K562 (cell line): ENCODE measurements around the gene TKTL2. TPM values are rescaled to one million over a fixed set of nuclear protein-coding genes. Genes with fewer than 3 reads are reported as not detected.

Experiments used
- ATAC-seq: fragments of 200-7000 bp; cut with Tn5 transposase; 3 replicates; pipeline ENCODE4 v1.9.1; 2020; ENCODE audit warnings: moderate library complexity
- BruUV-seq: library from RNA; stranded (reverse); fragments of 400-500 nt; replicated peaks from 2 replicates; lab custom pipeline; 2021; lab: Mats Ljungman, UMichigan
- CTCF ChIA-PET: fragments of 300-600 bp; formaldehyde crosslinking; extraction: SDS; loops from one replicate; lab custom pipeline; 2021; ENCODE audit warnings: low intra/inter-chr PET ratio; lab: Yijun Ruan, JAX
- POLR2A ChIA-PET: fragments of 300-600, 350-650 bp; sonication (Branson Sonifier 250); formaldehyde crosslinking; extraction: SDS; loops from one replicate; lab custom pipeline; 2021; ENCODE audit warnings: antibody characterized with exemption, inconsistent platforms; lab: Yijun Ruan, JAX
- DNase-seq, 4 experiments: peaks; one replicate each; pipeline versions ENCODE4 v3.0.0 to v3.0.0-alpha.2; 2011 to 2018; ENCODE audit warnings: low spot score in 3 of 4, mixed read lengths in 3 of 4; ENCODE audit errors: extremely low read depth in 1 of 4
- FAIRE-seq: peaks from 2 replicates; lab custom pipeline; 2011; peaks lifted over from hg19 to GRCh38; lab: Jason Lieb, UNC
- H2AFZ ChIP-seq: 2 replicates; pipeline ENCODE4 v1.6.0; 2011; ENCODE audit warnings: low read depth, low read length, control low read depth, inconsistent platforms
- H3K27ac ChIP-seq: fragments of 200-600 bp; 3 replicates; pipeline ENCODE4 v1.8.0; 2011; ENCODE audit warnings: low read depth, mild to moderate bottlenecking, control low read depth, inconsistent platforms, low read length, moderate library complexity, mixed read lengths; ENCODE audit errors: extremely low read depth
- H3K27me3 ChIP-seq, 2 experiments: fragments of 300-600 bp in 1 of 2; 2 replicates in 1 of 2; 3 replicates in 1 of 2; pipeline versions ENCODE4 v1.6.0 to v1.8.0; 2011; ENCODE audit warnings: inconsistent platforms in 2 of 2, low read length in 2 of 2, mild to moderate bottlenecking in 1 of 2, mixed read lengths in 1 of 2, moderate library complexity in 1 of 2; ENCODE audit not compliant: control insufficient read depth in 2 of 2, insufficient read depth in 2 of 2
- H3K36me3 ChIP-seq: fragments of 300-600 bp; 3 replicates; pipeline ENCODE4 v1.8.0; 2011; ENCODE audit warnings: mild to moderate bottlenecking, low read length, inconsistent platforms; ENCODE audit not compliant: control insufficient read depth, insufficient read depth
- H3K4me1 ChIP-seq, 2 experiments: fragments of 200-600 bp in 1 of 2; replicated peaks in 1 of 2; 2 replicates in 1 of 2; 3 replicates in 1 of 2; pipeline versions ENCODE4 v1.5.1 to v1.8.0; 2011; ENCODE audit warnings: inconsistent platforms in 2 of 2, low read length in 2 of 2, mild to moderate bottlenecking in 1 of 2, mixed read lengths in 1 of 2, moderate library complexity in 1 of 2; ENCODE audit not compliant: control insufficient read depth in 2 of 2, insufficient read depth in 2 of 2
- H3K4me2 ChIP-seq: 2 replicates; pipeline ENCODE4 v1.6.1; 2011; ENCODE audit warnings: low read length, control low read depth, inconsistent platforms, mixed read lengths; ENCODE audit not compliant: insufficient read depth
- H3K4me3 ChIP-seq: fragments of 200-600 bp; sonication (generic), shearing (Covaris generic); 2 replicates; pipeline ENCODE4 v1.5.1; 2016; ENCODE audit warnings: control low read depth, inconsistent platforms
- H3K79me2 ChIP-seq: fragments of 200-600 bp; 3 replicates; pipeline ENCODE4 v1.8.0; 2011; ENCODE audit warnings: low read length, inconsistent platforms; ENCODE audit not compliant: control insufficient read depth, insufficient read depth
- H3K9ac ChIP-seq, 2 experiments: 2 replicates each; pipeline versions ENCODE4 v1.6.0 to v1.6.1; 2011; ENCODE audit warnings: low read depth in 2 of 2, low read length in 2 of 2, control low read depth in 1 of 2, inconsistent platforms in 1 of 2, mild to moderate bottlenecking in 1 of 2, mixed read lengths in 1 of 2; ENCODE audit not compliant: insufficient read depth in 1 of 2
- H3K9me1 ChIP-seq: one replicate; pipeline ENCODE4 v1.6.0; 2011; ENCODE audit warnings: inconsistent platforms, mild to moderate bottlenecking, low read length, moderate library complexity; ENCODE audit not compliant: control insufficient read depth, insufficient read depth
- H3K9me3 ChIP-seq: replicated peaks from 2 replicates; pipeline ENCODE4 v1.5.1; 2011; ENCODE audit warnings: low read depth, low read length, inconsistent platforms; ENCODE audit not compliant: control insufficient read depth, insufficient read depth
- H4K20me1 ChIP-seq: replicated peaks from 2 replicates; pipeline ENCODE4 v1.6.1; 2011; ENCODE audit warnings: low read length, inconsistent platforms, mixed read lengths; ENCODE audit not compliant: control insufficient read depth, insufficient read depth
- CBFA2T2 ChIP-seq: fragments of 450-650 bp; conservative IDR thresholded peaks from 2 replicates; pipeline ENCODE4 v1.6.1; 2017; ENCODE audit warnings: mild to moderate bottlenecking
- CREB1 ChIP-seq, 2 experiments: sonication (generic) in 1 of 2; formaldehyde crosslinking in 1 of 2; IDR thresholded peaks; 2 replicates each; pipeline versions ENCODE4 v1.6.1 to v1.8.0; 2012 to 2022; ENCODE audit warnings: inconsistent platforms in 1 of 2, mild to moderate bottlenecking in 1 of 2, missing genetic modification reagents in 1 of 2, moderate library complexity in 1 of 2
- ELF1 ChIP-seq: fragments of 200-800 bp; sonication (Bioruptor generic); IDR thresholded peaks from 2 replicates; pipeline ENCODE4 v1.6.1; 2016; ENCODE audit warnings: missing genetic modification characterization, missing compliant biosample characterization
- HDAC2 ChIP-seq: fragments of 450-650 bp; IDR thresholded peaks from 2 replicates; pipeline ENCODE4 v1.6.1; 2016; ENCODE audit warnings: mild to moderate bottlenecking
- MAFF ChIP-seq: IDR thresholded peaks from 2 replicates; pipeline ENCODE4 v1.6.1; 2012; ENCODE audit warnings: low read length, improper control_type of control experiment
- MCM3 ChIP-seq: fragments of 450-650 bp; IDR thresholded peaks from 2 replicates; pipeline ENCODE4 v1.6.1; 2016
- MCM7 ChIP-seq, 2 experiments: fragments of 450-650 bp; IDR thresholded peaks; 2 replicates each; pipeline ENCODE4 v1.6.1; 2016 to 2018
- RAD21 ChIP-seq, 2 experiments: fragments of 250-450 bp in 1 of 2; fragments of 450-650 bp in 1 of 2; sonication (Bioruptor Pico) in 1 of 2; formaldehyde crosslinking in 1 of 2; IDR thresholded peaks in 1 of 2; conservative IDR thresholded peaks in 1 of 2; 2 replicates each; pipeline versions ENCODE4 v1.4.0 to v1.8.0; 2020 to 2022; ENCODE audit warnings: mild to moderate bottlenecking in 2 of 2, moderate library complexity in 1 of 2
- RFX5 ChIP-seq: IDR thresholded peaks from 2 replicates; pipeline ENCODE4 v1.6.1; 2011; ENCODE audit warnings: low read depth, mild to moderate bottlenecking, improper control_type of control experiment, low read length
- SMAD1 ChIP-seq: fragments of 150-350 bp; IDR thresholded peaks from 2 replicates; pipeline ENCODE4 v1.6.1; 2014; ENCODE audit warnings: low read length, low read depth; ENCODE audit not compliant: partially characterized antibody
- TEAD4 ChIP-seq, 2 experiments: sonication (generic) in 1 of 2; formaldehyde crosslinking in 1 of 2; IDR thresholded peaks; 2 replicates each; pipeline versions ENCODE4 v1.6.1 to v1.8.0; 2012 to 2022; ENCODE audit warnings: borderline replicate concordance in 1 of 2, inconsistent platforms in 1 of 2, low read length in 1 of 2, mild to moderate bottlenecking in 1 of 2, missing genetic modification reagents in 1 of 2
- ZNF551 ChIP-seq: fragments of 250-450 bp; sonication (Bioruptor Pico); IDR thresholded peaks from 2 replicates; pipeline ENCODE4 v1.5.0; 2021; ENCODE audit warnings: mild to moderate bottlenecking, moderate library complexity
- WGBS: fragments of 100-300 bp; shearing (Covaris generic); methylation state at CpG from one replicate; pipeline ENCODE4 v1.1.6; 2016; ENCODE audit warnings: low coverage, mixed read lengths; ENCODE audit not compliant: insufficient coverage; ENCODE audit errors: missing lambda C conversion rate; 5-methylcytosine and 5-hydroxymethylcytosine counted together
- in situ Hi-C: fragments of 300-500 bp; cut with MboI; formaldehyde crosslinking; loops from 4 replicates; pipeline ENCODE4 v1.15.0; 2018; ENCODE audit warnings: inconsistent platforms, mixed read lengths
- intact Hi-C: fragments of 100-400 bp; cut with micrococcal nuclease; formaldehyde crosslinking; loops from 2 replicates; pipeline ENCODE4 v1.14.2; 2022
- polyA plus RNA-seq, 8 experiments: library from polyadenylated mRNA; depleted of rRNA in 4 of 8; stranded (reverse) in 5 of 8; unstranded in 3 of 8; fragments of >200 nt; fragmentation: Nextera tagmentation in 2 of 8; fragmentation: Illumina TruSeq in 1 of 8; extraction: Ambion mirVana in 2 of 8; extraction: Trizol in 1 of 8; gene quantifications; 2 replicates each; pipeline versions ENCODE4 v1.2.1 to v1.2.3, GENCODE V29; 2011 to 2014; ENCODE audit warnings: inconsistent platforms in 1 of 8, missing spikeins in 1 of 8
- total RNA-seq, 7 experiments: library from RNA; depleted of rRNA in 6 of 7; stranded (reverse); fragments of >200 nt in 6 of 7; fragmentation: Illumina TruSeq in 2 of 7; extraction: Trizol in 2 of 7; gene quantifications; 2 replicates each; pipeline versions ENCODE4 v1.2.1 to v1.2.3, GENCODE V29; 2011 to 2021; ENCODE audit warnings: low replicate concordance in 1 of 7
- TF ChIP-seq, protein P1 (sequence below): fragments of 450-650 bp; IDR thresholded peaks from 2 replicates; pipeline ENCODE4 v1.6.1; 2016
- TF ChIP-seq, protein P2 (sequence below): IDR thresholded peaks from 2 replicates; pipeline ENCODE4 v1.6.1; 2014; ENCODE audit warnings: antibody characterized with exemption

The TKTL2 gene
- total and polyA plus RNA-seq, 9 of the 15 experiments (the other 6 are each of a cell fraction or from before 2014, with no cell fraction given): 0.03 to 0.31 (median 0.09) TPM; not detected in 1

- POLR2A ChIA-PET: no interaction called here
Measured at GRCh38 chr4:163489929-163490328, 16.4 kb upstream of the TKTL2 start.

GRCh38 chr4:163486321-163486720, 12.8 kb upstream of the TKTL2 start:
- Histone ChIP-seq H3K27ac (no peak overlapping the region), H4K20me1 (no peaks in the 10 kb centered on the region), H3K4me1 (peaks cover 0 to 2% of the 10 kb centered on the region in 2 experiments; a peak in 1 of 5 replicates), H2AFZ (no peak overlapping the region), H3K9me1 (no peaks in the 10 kb centered on the region), H3K9ac (no peak overlapping the region), H3K36me3 (no peaks in the 10 kb centered on the region), H3K4me3 (no peak overlapping the region), H3K27me3 (no peaks in the 10 kb centered on the region), H3K4me2 (no peak overlapping the region), H3K9me3 (no peaks in the 10 kb centered on the region; the same call in 1 of the 2 replicates), H3K79me2 (no peaks in the 10 kb centered on the region)
- in situ Hi-C loops: no loop called here
- WGBS: 8% methylated on average over 1 of the region's 1 CpG
- intact Hi-C loops: no loop called here
- CTCF ChIA-PET: interaction anchor here (0.9 kb wide), 1 partner anchor 57 kb away, joined by 4 read pairs; no protein-coding TSS in a partner anchor
- FAIRE-seq (no peak), ATAC-seq (no peak), DNase-seq (no peak)
- no TSS peak for BruUV-seq
- POLR2A ChIA-PET: interaction anchor here (1.4 kb wide), 1 partner anchor 8 kb away, joined by 3 read pairs; the partner anchor contains the start of gene TMA16
- no peak for TF ChIP-seq MAFF
- no peak for TF ChIP-seq SMAD1
- no peak for TF ChIP-seq RAD21 (CRISPR knock-in tag; conservative IDR thresholded peaks at IDR 0.05 in 1 of 2, IDR thresholded peaks at IDR 0.05 in 1 of 2)
- TF ChIP-seq CBFA2T2: peak; percentile 68
- TF ChIP-seq RFX5: no peak
- TF ChIP-seq ELF1 (tag): no peak
- TF ChIP-seq CREB1 (IDR thresholded peaks at IDR 0.05): no peak
- TF ChIP-seq CREB1 (CRISPR knock-in tag; IDR thresholded peaks at IDR 0.05): no peak
- TF ChIP-seq TEAD4 (IDR thresholded peaks at IDR 0.05; ENCODE audit: low read length): peak; percentile 71
- TF ChIP-seq TEAD4 (CRISPR knock-in tag; IDR thresholded peaks at IDR 0.05; ENCODE audit: borderline replicate concordance): no peak
- TF ChIP-seq, protein P1, sequence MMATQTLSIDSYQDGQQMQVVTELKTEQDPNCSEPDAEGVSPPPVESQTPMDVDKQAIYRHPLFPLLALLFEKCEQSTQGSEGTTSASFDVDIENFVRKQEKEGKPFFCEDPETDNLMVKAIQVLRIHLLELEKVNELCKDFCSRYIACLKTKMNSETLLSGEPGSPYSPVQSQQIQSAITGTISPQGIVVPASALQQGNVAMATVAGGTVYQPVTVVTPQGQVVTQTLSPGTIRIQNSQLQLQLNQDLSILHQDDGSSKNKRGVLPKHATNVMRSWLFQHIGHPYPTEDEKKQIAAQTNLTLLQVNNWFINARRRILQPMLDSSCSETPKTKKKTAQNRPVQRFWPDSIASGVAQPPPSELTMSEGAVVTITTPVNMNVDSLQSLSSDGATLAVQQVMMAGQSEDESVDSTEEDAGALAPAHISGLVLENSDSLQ: no peak
- no peak for TF ChIP-seq ZNF551

More at GRCh38 chr4:163489929-163490328, 16.4 kb upstream of the TKTL2 start:
- H3K27me3 ChIP-seq: no peaks in the 10 kb centered on the region
- H4K20me1 ChIP-seq: no peaks in the 10 kb centered on the region
- peaks cover 11% of the 10 kb centered on the region for H3K79me2 ChIP-seq
- ATAC-seq (no peak), FAIRE-seq (no peak), DNase-seq (no peak)
- peak overlapping the region; percentile 39 for H2AFZ ChIP-seq
- no peaks in the 10 kb centered on the region for H3K9me1 ChIP-seq
- H3K36me3 ChIP-seq: no peaks in the 10 kb centered on the region
- peaks cover 0 to 10% of the 10 kb centered on the region in 2 experiments; a peak in 2 of 5 replicates for H3K4me1 ChIP-seq
- H3K4me2 ChIP-seq: no peak overlapping the region
- CTCF ChIA-PET: no interaction called here
- 19% methylated on average over 1 of the region's 1 CpG for WGBS
- TF ChIP-seq MCM7 (IDR thresholded peaks at IDR 0.05) (0 out of 4 replicates have a peak, but pooled peaks of 1 of the 2 experiments have one; percentile 92), HDAC2 (no peak), MCM3 (peak; percentile 73; the same call in 1 of the 2 replicates)
- TF ChIP-seq, protein P2, sequence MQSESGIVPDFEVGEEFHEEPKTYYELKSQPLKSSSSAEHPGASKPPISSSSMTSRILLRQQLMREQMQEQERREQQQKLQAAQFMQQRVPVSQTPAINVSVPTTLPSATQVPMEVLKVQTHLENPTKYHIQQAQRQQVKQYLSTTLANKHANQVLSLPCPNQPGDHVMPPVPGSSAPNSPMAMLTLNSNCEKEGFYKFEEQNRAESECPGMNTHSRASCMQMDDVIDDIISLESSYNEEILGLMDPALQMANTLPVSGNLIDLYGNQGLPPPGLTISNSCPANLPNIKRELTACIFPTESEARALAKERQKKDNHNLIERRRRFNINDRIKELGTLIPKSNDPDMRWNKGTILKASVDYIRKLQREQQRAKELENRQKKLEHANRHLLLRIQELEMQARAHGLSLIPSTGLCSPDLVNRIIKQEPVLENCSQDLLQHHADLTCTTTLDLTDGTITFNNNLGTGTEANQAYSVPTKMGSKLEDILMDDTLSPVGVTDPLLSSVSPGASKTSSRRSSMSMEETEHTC: no peak
- H3K4me3 ChIP-seq: no peak overlapping the region
- H3K27ac ChIP-seq: no peak overlapping the region
- H3K9ac ChIP-seq: no peak overlapping the region
- H3K9me3 ChIP-seq: no peaks in the 10 kb centered on the region; the same call in 1 of the 2 replicates
- in situ Hi-C loops (no loop called here), intact Hi-C loops (loop anchor here (10.0 kb wide), 2 partner anchors 295 to 325 kb away; partner anchors contain the start of gene NAF1)
- BruUV-seq: no TSS peak
